Loucy (cell line): ENCODE data around the gene TIGD3.

ENCODE experiments used
- H2AFZ ChIP-seq: fragments of 200-600 bp; sonication (generic); 2 replicates; pipeline ENCODE4 v1.6.0; 2016; ENCODE audit warnings: antibody characterized with exemption, mild to moderate bottlenecking, low read length, moderate library complexity
- H3F3A ChIP-seq: fragments of 200-600 bp; 2 replicates; pipeline ENCODE4 v1.6.0; 2016; ENCODE audit warnings: antibody characterized with exemption, low read depth, mild to moderate bottlenecking
- H3K27me3 ChIP-seq: fragments of 200-600 bp; sonication (generic); 2 replicates; pipeline ENCODE4 v1.6.1; 2014; ENCODE audit warnings: low read length, mild to moderate bottlenecking; ENCODE audit not compliant: insufficient read depth, poor library complexity, severe bottlenecking
- H3K36me3 ChIP-seq: fragments of 200-600 bp; sonication (generic); 2 replicates; pipeline ENCODE4 v1.6.1; 2016; ENCODE audit warnings: low read length; ENCODE audit not compliant: insufficient read depth
- H3K4me1 ChIP-seq: fragments of 200-600 bp; sonication (generic); 2 replicates; pipeline ENCODE4 v1.5.1; 2014; ENCODE audit warnings: low read length, mild to moderate bottlenecking; ENCODE audit not compliant: insufficient read depth, poor library complexity, severe bottlenecking
- H3K4me2 ChIP-seq: fragments of 200-600 bp; sonication (generic); 2 replicates; pipeline ENCODE4 v1.6.0; 2014; ENCODE audit warnings: antibody characterized with exemption, low read length, low read depth, mild to moderate bottlenecking; ENCODE audit not compliant: poor library complexity, severe bottlenecking
- H3K4me3 ChIP-seq: fragments of 200-600 bp; sonication (generic); 2 replicates; pipeline ENCODE4 v1.5.1; 2014; ENCODE audit warnings: low read length, mild to moderate bottlenecking, mixed read lengths; ENCODE audit not compliant: poor library complexity, severe bottlenecking
- H3K79me2 ChIP-seq: fragments of 200-600 bp; sonication (generic); 2 replicates; pipeline ENCODE4 v1.6.1; 2014; ENCODE audit warnings: low read length; ENCODE audit not compliant: insufficient read depth
- H3K9ac ChIP-seq: fragments of 200-600 bp; sonication (generic); 2 replicates; pipeline ENCODE4 v1.6.0; 2014; ENCODE audit warnings: mild to moderate bottlenecking, low read depth, low read length, moderate library complexity; ENCODE audit not compliant: poor library complexity, severe bottlenecking
- H3K9me2 ChIP-seq: fragments of 200-600 bp; sonication (generic); replicated peaks from 2 replicates; pipeline ENCODE4 v1.6.1; 2016; ENCODE audit warnings: low read depth, low read length, mixed read lengths
- H3K9me3 ChIP-seq: fragments of 200-600 bp; sonication (generic); 2 replicates; pipeline ENCODE4 v1.6.1; 2014; ENCODE audit warnings: mild to moderate bottlenecking, antibody characterized with exemption, low read length, low read depth; ENCODE audit not compliant: insufficient read depth
- H4K20me1 ChIP-seq: fragments of 200-600 bp; sonication (generic); 2 replicates; pipeline ENCODE4 v1.6.0; 2014; ENCODE audit warnings: antibody characterized with exemption, low read length, mild to moderate bottlenecking; ENCODE audit not compliant: insufficient read depth, poor library complexity, severe bottlenecking
- CTCF ChIP-seq: fragments of 200-600 bp; sonication (generic); conservative IDR thresholded peaks from 2 replicates; pipeline ENCODE4 v1.5.1; 2014; ENCODE audit warnings: mild to moderate bottlenecking, antibody characterized with exemption, low read length
- EZH2phosphoT487 ChIP-seq: fragments of 200-600 bp; IDR thresholded peaks from 2 replicates; pipeline ENCODE4 v1.6.1; 2018; ENCODE audit warnings: antibody characterized with exemption, mild to moderate bottlenecking, moderate library complexity, borderline replicate concordance

The TIGD3 gene

GRCh38 chr11:65321076-65321475 is 33.5 kb upstream of the TIGD3 start:
- H2AFZ ChIP-seq, result no peak overlapping the region
- no peaks in the 10 kb centered on the region for H3K4me1 ChIP-seq
- no peaks in the 10 kb centered on the region for H3F3A ChIP-seq
- no peak overlapping the region for H3K9ac ChIP-seq
- TF ChIP-seq CTCF (no peak), EZH2phosphoT487 (no peak)
- no peak overlapping the region for H3K4me2 ChIP-seq
- no peaks in the 10 kb centered on the region for H3K79me2 ChIP-seq
- H4K20me1 ChIP-seq, result no peaks in the 10 kb centered on the region
- H3K27me3 ChIP-seq, result no peaks in the 10 kb centered on the region
- no peaks in the 10 kb centered on the region for H3K9me2 ChIP-seq
- H3K36me3 ChIP-seq, result no peaks in the 10 kb centered on the region
- H3K9me3 ChIP-seq, result no peaks in the 10 kb centered on the region
- H3K4me3 ChIP-seq, result no peak overlapping the region

GRCh38 chr11:65321828-65322485 is 32.6 kb upstream of the TIGD3 start:
- no peaks in the 10 kb centered on the region for H3K27me3 ChIP-seq
- H3K4me3 ChIP-seq, result no peak overlapping the region
- no peaks in the 10 kb centered on the region for H3K9me3 ChIP-seq
- no peak overlapping the region for H3K9ac ChIP-seq
- no peaks in the 10 kb centered on the region for H3F3A ChIP-seq
- H2AFZ ChIP-seq, result no peak overlapping the region
- no peak overlapping the region for H3K4me2 ChIP-seq
- H4K20me1 ChIP-seq, result no peaks in the 10 kb centered on the region
- TF ChIP-seq EZH2phosphoT487 (no peak), CTCF (no peak)
- H3K9me2 ChIP-seq, result no peaks in the 10 kb centered on the region
- H3K36me3 ChIP-seq, result no peaks in the 10 kb centered on the region
- H3K4me1 ChIP-seq, result no peaks in the 10 kb centered on the region
- H3K79me2 ChIP-seq, result no peaks in the 10 kb centered on the region

GRCh38 chr11:65323813-65324212 is 30.7 kb upstream of the TIGD3 start:
- H3F3A ChIP-seq, result no peaks in the 10 kb centered on the region
- no peak overlapping the region for H3K9ac ChIP-seq
- TF ChIP-seq CTCF (no peak), EZH2phosphoT487 (no peak)
- H3K9me3 ChIP-seq, result no peaks in the 10 kb centered on the region
- H4K20me1 ChIP-seq, result no peaks in the 10 kb centered on the region
- H3K4me2 ChIP-seq, result no peak overlapping the region
- no peaks in the 10 kb centered on the region for H3K9me2 ChIP-seq
- no peaks in the 10 kb centered on the region for H3K36me3 ChIP-seq
- no peak overlapping the region for H2AFZ ChIP-seq
- H3K79me2 ChIP-seq, result no peaks in the 10 kb centered on the region
- H3K4me1 ChIP-seq, result no peaks in the 10 kb centered on the region
- no peaks in the 10 kb centered on the region for H3K27me3 ChIP-seq
- no peak overlapping the region for H3K4me3 ChIP-seq
